Heart right ventricle (tissue), 16 donors: ENCODE results near the gene CACNA1A. TPM values are rescaled to one million over a fixed set of nuclear protein-coding genes. Genes with fewer than 3 reads are reported as not detected.

Source experiments
- ATAC-seq, 8 donors: fragments of 200-7000 bp; cut with Tn5 transposase; one replicate each; pipeline ENCODE4 v1.9.1; 2020; ENCODE audit warnings: mild to moderate bottlenecking in 8 of 8, moderate library complexity in 8 of 8, moderate number of reproducible peaks in 1 of 8
- DNase-seq, 2 donors: peaks; one replicate each; pipeline ENCODE4 v3.0.0-alpha.2; 2020
- H3K27ac ChIP-seq, 10 donors: fragments of 200-600 bp; sonication (generic) in 2 of 10; one replicate each; pipeline versions ENCODE4 v1.5.0 to v1.8.0; 2020 to 2022; ENCODE audit warnings: mild to moderate bottlenecking in 3 of 10
- H3K27me3 ChIP-seq, 7 donors: fragments of 200-600 bp; one replicate each; pipeline ENCODE4 v1.8.0; 2021 to 2022; ENCODE audit warnings: mild to moderate bottlenecking in 2 of 7
- H3K36me3 ChIP-seq, 9 donors: fragments of 200-600 bp; sonication (generic) in 1 of 9; one replicate each; pipeline versions ENCODE4 v1.5.0 to v1.8.0; 2020 to 2022; ENCODE audit warnings: mild to moderate bottlenecking in 2 of 9
- H3K4me1 ChIP-seq, 9 donors: fragments of 200-600 bp; sonication (generic) in 1 of 9; one replicate each; pipeline versions ENCODE4 v1.5.0 to v1.8.0; 2020 to 2022; ENCODE audit warnings: mild to moderate bottlenecking in 4 of 9
- H3K4me3 ChIP-seq, 10 donors: fragments of 200-600 bp; sonication (generic) in 2 of 10; one replicate each; pipeline versions ENCODE4 v1.5.0 to v1.8.0; 2020 to 2022; ENCODE audit warnings: mild to moderate bottlenecking in 7 of 10, moderate library complexity in 2 of 10
- H3K9me3 ChIP-seq, 11 donors: fragments of 200-600 bp in 10 of 11; sonication (generic) in 2 of 11; one replicate each; pipeline versions ENCODE4 v1.5.0 to v1.8.0; 2013 to 2022; ENCODE audit warnings: mild to moderate bottlenecking in 2 of 11, control low read depth in 1 of 11, moderate library complexity in 1 of 11
- CTCF ChIP-seq, 9 donors: fragments of 200-600 bp; sonication (generic) in 2 of 9; IDR thresholded peaks; one replicate each; pipeline versions ENCODE4 v1.5.0 to v1.8.0; 2021 to 2022; ENCODE audit warnings: antibody characterized with exemption in 9 of 9, mild to moderate bottlenecking in 5 of 9, moderate library complexity in 1 of 9
- WGBS, 2 donors: extraction: QIAGEN DNeasy Blood & Tissue Kit; methylation state at CpG; one replicate each; pipeline ENCODE4 v1.1.7; 2013; ENCODE audit warnings: inconsistent platforms in 1 of 2; 5-methylcytosine and 5-hydroxymethylcytosine counted together
- intact Hi-C, 10 donors: fragments of 100-400 bp; cut with DNase I; formaldehyde crosslinking; loops; one replicate each; pipeline versions ENCODE4 v1.11.1 to v1.14.2; 2022
- polyA plus RNA-seq, 2 donors: library from polyadenylated mRNA; stranded (reverse); fragments of 200-250 nt; gene quantifications; one replicate each; pipeline ENCODE4 v1.2.3, GENCODE V29; 2013
- total RNA-seq, 10 donors: library from RNA; stranded (reverse); fragmentation: NEBNext Ultra II Directional in 3 of 10; extraction: Animal tissue kit (Norgen Biotek cat#: 25700) in 3 of 10; gene quantifications; one replicate each; pipeline versions ENCODE4 v1.2.1 to v1.2.4, GENCODE V29; 2021 to 2023
- donor health status: Arrhythmogenic right ventricular cardiomyopathy.
- donor health status: ischemic (EF 13 %, LVEDD 7.1; RV severe dilation, severe dysfunction).
- donor health status: healthy with polysubstance abuse.
- donor health status: DM: no; HTN: yes; CAD: no.
- donor health status: DM: no; HTN: no; CAD: no.
- donor health status: ischemic (EF 25% LVEDD 6.9; RV normal size, moderate dysfunction).
- donor health status: ischemic (EF 25% LVEDD 5.7; RV mildly dilated, moderate dysfunction).
- donor health status: healthy.
- donor health status: DM: yes; HTN: yes; CAD: no.
- donor health status: Ischemic cardiomyopathy.
- donor health status: ischemic (EF 35%, LVEDD 5.7; RV mildly dilated, moderate dysfunction).
- donor health status: nonischemic (EF 11% LVEDD 7.7; RV severe dilation, severe dysfunction).
- donor health status: DM: yes; HTN: yes; CAD: no.
- donor health status: PGD.
- donor health status: ischemic (EF 29% LVEDD 5.4; RV normal size, mild dysfunction).
- donor health status: nonischemic (EF 23%, LVEDD 6.1; RV moderate dilation, normal function).

The CACNA1A gene
- total and polyA plus RNA-seq, 12 donors: 0.21 to 2.3 (median 0.66) TPM

DNA sequence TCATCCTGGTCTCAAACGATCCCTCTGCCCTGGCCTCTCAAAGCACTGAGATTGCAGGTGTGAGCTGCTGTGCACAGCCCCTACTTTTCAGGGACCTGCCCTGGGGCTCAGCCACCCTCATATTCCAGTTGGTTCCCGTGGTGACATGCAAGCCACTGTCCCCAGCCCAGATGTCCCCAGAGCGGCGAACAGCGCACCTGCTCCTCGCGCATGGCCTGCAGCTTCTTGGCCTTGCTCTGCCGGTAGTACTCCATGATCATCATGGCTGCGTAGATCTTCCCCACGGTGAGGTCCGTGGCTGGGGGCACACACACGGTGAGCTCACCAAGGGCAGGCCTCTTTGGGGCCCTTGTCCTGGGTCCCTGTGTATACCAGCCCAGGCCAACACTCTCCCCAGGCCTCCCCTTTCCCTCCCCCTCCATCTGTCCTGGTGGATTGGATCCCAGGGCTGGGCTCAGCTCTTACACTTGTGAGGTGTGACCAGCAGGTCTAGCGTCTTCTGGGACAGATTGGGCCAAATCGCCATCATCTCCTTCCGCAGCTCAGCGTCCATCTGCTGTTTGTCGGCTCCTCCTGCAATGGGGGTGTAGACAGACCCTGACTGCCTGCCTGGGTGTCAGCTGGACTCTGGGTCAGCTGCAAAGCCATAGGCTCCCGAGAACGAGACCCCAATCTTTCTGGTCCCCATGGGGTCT, 292.1 kb downstream of the CACNA1A start:
- no peak for TF ChIP-seq CTCF (IDR thresholded peaks at IDR 0.05)
- DNase-seq: no peak
- H3K4me3 ChIP-seq: no peak overlapping the region
- ATAC-seq: no peak
- peaks cover 0 to 2% (median 0%) of the 10 kb centered on the region in 7 donors for H3K27me3 ChIP-seq
- peaks cover 0 to under 1% (median 0%) of the 10 kb centered on the region in 9 donors for H3K4me1 ChIP-seq
- 89 to 90% methylated on average over 19 of the region's 19 CpGs for WGBS, 2 donors
- no peaks in the 10 kb centered on the region for H3K36me3 ChIP-seq
- no peak overlapping the region for H3K27ac ChIP-seq
- intact Hi-C loops: no loop called here
- no peaks in the 10 kb centered on the region for H3K9me3 ChIP-seq

DNA sequence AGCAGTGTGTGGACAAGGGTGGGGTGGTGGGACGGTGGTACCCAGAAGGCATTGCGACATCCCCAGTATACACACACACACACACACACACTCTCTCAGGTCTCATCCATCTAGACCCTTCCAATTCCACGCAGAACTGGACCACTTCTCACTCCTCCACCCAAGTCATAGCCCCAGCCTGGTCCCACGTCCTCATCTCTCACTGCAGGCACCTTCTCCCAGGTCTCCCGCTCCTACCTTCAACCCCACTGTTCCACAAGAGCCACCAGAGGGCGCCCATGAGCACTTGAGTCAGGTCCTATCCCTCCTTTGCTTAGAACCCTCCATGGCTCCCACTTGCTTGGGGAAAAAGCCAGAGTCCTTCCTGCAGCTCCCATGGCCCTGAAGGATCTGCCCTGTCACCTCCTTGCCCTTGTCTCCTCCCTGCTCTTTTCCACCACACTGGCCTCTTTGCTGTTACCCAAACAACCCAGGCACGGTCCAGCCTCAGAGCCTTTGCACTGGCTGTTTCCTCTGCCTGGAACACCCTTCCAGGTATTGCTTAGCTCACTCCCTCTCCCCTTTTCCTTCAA, 293.4 kb downstream of the CACNA1A start:
- peaks cover 0 to 8% (median 0%) of the 10 kb centered on the region in 9 donors for H3K4me1 ChIP-seq
- H3K36me3 ChIP-seq: no peaks in the 10 kb centered on the region
- peak in 8 of 9 donors; percentile 24 to 65 (median 53) for TF ChIP-seq CTCF (IDR thresholded peaks at IDR 0.05)
- DNase-seq (peak; percentile 42 to 67), ATAC-seq (peak in 2 of 8 donors; percentile 18 to 45)
- H3K9me3 ChIP-seq: no peaks in the 10 kb centered on the region
- H3K4me3 ChIP-seq: no peak overlapping the region
- intact Hi-C loops: no loop called here
- H3K27me3 ChIP-seq: peaks cover 0 to 6% (median 0%) of the 10 kb centered on the region in 7 donors
- WGBS, 2 donors: 68 to 75% methylated on average over 7 of the region's 7 CpGs
- no peak overlapping the region for H3K27ac ChIP-seq

- DNase-seq: no peak
- 90% methylated on average over 16 of the region's 16 CpGs for WGBS, 2 donors
- H3K27me3 ChIP-seq: peaks cover 0 to 11% (median 0%) of the 10 kb centered on the region in 7 donors
- H3K36me3 ChIP-seq: no peaks in the 10 kb centered on the region
- intact Hi-C loops: no loop called here
- H3K4me3 ChIP-seq: no peak overlapping the region
- TF ChIP-seq CTCF (IDR thresholded peaks at IDR 0.05): no peak
- H3K4me1 ChIP-seq: peaks cover 0 to 8% (median 0%) of the 10 kb centered on the region in 9 donors
- ATAC-seq: no peak
- H3K9me3 ChIP-seq: no peaks in the 10 kb centered on the region
- H3K27ac ChIP-seq: no peak overlapping the region
Observed at GRCh38 chr19:13211426-13212308, 294.6 kb downstream of the CACNA1A start.

GRCh38 chr19:13210941-13211340, 295.3 kb downstream of the CACNA1A start:
- 78 to 79% methylated on average over 20 of the region's 20 CpGs for WGBS, 2 donors
- intact Hi-C loops: no loop called here

More at GRCh38 chr19:13210941-13211340, 295.3 kb downstream of the CACNA1A start:
- no peak for ATAC-seq
- no peak for TF ChIP-seq CTCF (IDR thresholded peaks at IDR 0.05)
- Histone ChIP-seq H3K4me3 (no peak overlapping the region), H3K36me3 (no peaks in the 10 kb centered on the region), H3K9me3 (no peaks in the 10 kb centered on the region), H3K4me1 (peaks cover 0 to 8% (median 0%) of the 10 kb centered on the region in 9 donors), H3K27ac (no peak overlapping the region), H3K27me3 (peaks cover 0 to 11% (median 0%) of the 10 kb centered on the region in 7 donors)
- no peak for DNase-seq
